H1 (cell line): ENCODE results near the gene LAMP5.

Experiments used
- RNF2 ChIP-seq: fragments of 200-900, 300-1000 bp; sonication (generic); IDR thresholded peaks from 2 replicates; pipeline ENCODE4 v1.7.1; 2016; ENCODE audit warnings: borderline replicate concordance, low read depth, mild to moderate bottlenecking, antibody characterized with exemption, low read length; ENCODE audit not compliant: poor library complexity, severe bottlenecking; ENCODE audit errors: missing control alignments
- TAF7 ChIP-seq: optimal IDR thresholded peaks from 2 replicates; pipeline ENCODE3; 2011; ENCODE audit warnings: low read depth, mild to moderate bottlenecking, inconsistent platforms, low read length, moderate library complexity, borderline replicate concordance
- USF2 ChIP-seq: IDR thresholded peaks from 2 replicates; pipeline ENCODE4 v1.6.1; 2011; ENCODE audit warnings: low read length, improper control_type of control experiment

- no peak for TF ChIP-seq RNF2
- no peak for TF ChIP-seq USF2
- no peak for TF ChIP-seq TAF7
These were observed 59.8 kb downstream of the LAMP5 start for GRCh38 chr20:9574181-9574580.
